Umbilical cord (tissue), 2 donors: Measurements from ENCODE around the gene CDH13. TPM values are rescaled to one million over a fixed set of nuclear protein-coding genes. Genes with fewer than 3 reads are reported as not detected.

ENCODE experiments used
- DNase-seq: peaks from one replicate; pipeline ENCODE4 v3.0.0-alpha.2; 2015; ENCODE audit warnings: low spot score
- total RNA-seq: library from RNA; depleted of rRNA; stranded (reverse); fragments of >200 nt; gene quantifications from one replicate; pipeline ENCODE4 v1.2.3, GENCODE V29; 2014; ENCODE audit warnings: low replicate concordance; ENCODE audit not compliant: insufficient read depth

Gene CDH13
- total RNA-seq, 1 donor from 2014 or later: 6.7 TPM

DNA sequence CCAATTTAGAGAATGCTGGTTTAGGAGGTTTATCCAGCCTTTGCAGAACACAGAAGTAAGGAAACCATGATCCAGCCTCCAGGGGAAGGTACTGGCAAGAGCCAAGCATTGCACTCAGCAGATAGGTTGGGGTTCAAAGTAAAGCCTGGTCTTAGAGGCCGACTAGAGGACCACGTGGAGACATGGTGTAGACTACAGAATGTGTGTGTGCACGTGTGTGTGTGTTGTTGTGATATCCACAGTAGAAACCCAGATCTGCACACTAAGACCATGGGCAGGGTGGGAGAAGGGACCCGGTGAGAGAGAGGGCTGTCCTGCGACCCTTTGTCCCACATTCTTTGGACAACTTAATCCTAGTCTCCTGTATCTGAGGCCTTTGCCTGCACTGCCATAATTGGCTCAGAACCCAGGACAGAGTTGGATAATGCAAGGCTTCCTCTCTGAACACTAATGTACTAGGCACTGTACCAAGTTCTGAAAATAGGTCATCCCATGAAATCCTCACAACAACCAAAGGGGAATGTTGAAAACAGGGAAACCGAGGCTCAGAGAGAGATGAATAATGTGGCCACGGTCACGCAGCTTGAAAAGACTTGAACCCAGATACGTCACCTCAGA lies 855.9 kb downstream of the CDH13 start:
- DNase-seq: no peak

DNA sequence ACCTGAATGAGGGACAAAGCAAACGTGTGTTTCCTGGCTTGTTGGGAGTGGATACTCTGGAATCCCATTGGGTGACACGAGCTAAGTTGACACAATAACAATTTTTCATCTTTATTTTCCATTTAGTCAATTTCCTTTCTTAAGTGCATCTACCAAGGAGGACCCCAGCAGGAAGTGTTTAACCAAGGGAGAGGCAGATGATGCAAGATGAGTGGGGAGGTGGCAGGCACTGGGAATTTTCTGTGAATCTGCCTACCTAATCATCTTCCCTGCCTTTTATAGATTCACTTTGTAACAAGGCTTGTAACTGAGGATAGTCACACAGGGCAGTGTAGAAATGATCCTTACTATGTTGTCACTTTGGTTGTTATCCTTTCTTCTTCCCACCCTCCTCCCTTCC lies 863.3 kb downstream of the CDH13 start:
- DNase-seq: no peak

DNA sequence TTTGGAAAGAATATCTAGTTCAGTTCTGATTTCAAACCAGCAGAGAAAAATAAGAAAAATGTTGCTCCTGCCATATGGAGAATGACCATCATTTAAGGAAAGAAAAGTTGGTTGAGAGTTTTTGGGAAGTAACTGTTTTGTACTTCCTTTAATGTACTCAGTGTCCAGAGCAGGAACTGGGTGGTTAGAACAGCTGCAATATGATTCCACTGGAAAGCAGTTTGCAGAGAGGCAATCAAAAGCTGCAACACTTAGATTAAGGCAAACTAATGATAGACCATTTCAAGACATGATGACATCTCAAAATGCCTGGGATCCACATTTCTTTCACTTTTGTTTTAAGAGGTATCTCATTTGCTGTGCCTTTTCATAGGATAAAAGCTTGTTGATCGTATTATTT lies 867.7 kb downstream of the CDH13 start:
- no peak for DNase-seq

DNA sequence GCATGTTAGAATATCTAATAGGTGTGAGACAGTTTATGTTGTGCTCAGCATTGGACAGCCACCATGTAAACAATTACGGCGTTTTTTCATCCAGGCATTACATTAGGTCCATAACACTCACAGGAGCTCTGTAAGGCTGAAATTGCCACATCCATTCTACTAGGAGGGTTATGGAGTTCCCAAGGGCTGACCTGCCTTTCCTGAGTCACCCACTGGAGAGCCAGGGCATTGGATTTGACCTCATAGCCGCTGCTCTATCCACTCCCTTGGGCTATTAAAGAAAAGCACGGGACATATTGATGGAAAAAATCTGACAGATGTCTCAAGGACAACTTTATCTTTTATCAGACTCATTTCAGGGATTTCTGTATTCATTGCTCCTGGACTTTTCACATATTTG lies 874.7 kb downstream of the CDH13 start:
- DNase-seq: no peak

DNA sequence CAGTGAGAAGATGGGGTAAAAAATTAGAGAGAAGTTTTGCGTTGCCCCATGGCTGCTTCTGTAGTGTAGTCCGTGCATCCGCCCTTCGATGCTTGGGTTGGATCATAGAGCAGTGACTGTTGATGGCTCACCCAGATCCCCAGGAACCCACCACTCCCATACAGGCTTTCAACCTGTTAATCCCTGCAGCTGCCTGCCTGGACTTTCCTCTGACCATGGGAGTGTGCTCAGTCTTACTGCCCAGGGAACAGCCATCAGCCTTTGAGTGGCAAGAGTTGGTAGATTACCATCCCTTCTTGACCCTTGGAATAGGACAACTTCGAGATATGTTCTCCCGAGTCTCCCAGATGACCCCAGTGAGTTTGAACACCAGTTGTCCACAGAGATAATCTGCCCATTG lies 881.5 kb downstream of the CDH13 start:
- DNase-seq: no peak

DNA sequence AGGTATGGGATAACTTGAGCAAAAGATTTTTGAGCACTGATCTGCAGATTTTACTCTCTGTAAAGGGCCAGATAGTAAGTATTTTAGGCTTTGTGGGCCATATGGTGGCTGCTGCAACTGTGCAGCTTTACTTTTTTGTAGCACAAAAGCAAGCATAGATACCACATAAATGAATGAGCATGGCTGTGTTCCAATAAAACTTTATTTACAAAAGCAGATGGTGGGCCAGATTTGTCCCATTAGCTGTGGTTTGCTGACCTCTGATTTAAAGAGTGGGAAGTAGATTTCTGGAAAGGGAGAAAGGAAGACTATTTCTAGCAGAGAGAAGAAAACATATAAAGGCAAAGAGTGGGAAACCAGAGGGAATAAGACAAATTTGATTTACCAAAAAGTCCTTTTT lies 882.5 kb downstream of the CDH13 start:
- DNase-seq: no peak

DNA sequence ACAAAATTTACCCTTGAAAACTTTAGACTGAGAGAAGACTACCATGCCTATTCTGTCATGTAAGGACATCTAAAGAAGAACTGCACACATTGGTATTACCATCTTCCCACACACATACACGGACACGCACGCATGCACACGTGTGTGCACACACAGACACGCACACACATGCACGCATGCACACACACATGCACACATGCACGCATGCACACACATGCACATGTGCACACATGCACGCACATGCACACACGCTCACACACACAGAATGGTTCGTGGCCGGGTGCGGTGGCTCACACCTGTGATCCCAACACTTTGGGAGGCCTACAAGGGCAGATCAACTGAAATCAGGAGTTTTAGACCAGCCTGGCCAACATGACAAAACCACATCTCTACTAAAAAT lies 884.1 kb downstream of the CDH13 start:
- no peak for DNase-seq

DNA sequence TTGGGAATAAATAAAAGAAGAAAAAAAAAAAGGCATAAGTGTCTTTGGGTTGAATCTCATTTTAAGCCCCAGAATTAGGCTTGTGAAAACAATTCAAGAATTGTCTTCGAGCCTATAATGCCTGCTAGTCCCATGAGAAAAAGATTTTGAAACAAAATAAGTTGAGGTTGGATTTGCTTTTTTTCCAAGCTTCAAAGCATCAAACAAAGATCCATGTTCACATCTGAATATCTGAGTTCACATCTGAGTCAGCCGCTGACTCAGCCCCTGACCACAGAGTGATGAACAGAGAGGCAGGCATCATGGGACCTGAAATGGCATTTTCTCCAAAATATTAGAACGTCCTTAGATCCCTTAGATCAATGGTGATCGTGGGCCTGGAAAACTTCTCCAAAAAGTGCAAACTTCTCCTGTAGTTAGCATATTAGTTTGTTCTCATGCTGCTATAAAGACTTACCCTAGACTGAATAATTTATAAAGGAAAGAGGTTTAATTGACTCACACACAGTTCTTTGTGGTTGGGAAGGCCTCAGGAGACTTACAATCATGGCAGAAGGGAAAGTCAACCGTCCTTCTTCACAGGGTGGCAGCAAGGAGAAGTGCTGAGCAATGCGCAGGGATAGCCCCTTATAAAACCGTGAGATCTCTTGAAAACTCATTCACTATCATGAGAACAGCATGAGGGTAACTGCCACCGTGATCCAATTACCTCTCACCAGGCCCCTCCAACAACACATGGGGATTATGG lies 886.4 kb downstream of the CDH13 start:
- no peak for DNase-seq

DNA sequence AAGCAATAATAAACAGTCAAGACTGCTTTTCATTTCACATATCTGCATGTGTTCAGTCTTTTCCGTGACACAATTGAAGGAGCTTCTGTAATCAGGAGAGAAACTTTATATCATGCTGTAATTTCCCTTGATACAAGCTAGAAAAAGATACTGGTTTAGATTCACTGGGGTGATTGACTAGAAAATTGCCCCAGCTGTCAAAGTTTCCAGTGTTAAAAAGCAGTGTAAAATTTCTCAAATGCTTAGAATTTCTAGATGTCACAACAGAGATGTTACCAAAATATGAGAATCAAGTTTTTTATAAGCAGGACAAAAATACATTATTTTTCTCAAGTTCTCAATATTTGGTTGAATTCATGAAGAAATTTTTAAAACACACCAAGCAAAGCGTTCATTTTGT lies 888.6 kb downstream of the CDH13 start:
- no peak for DNase-seq

DNA sequence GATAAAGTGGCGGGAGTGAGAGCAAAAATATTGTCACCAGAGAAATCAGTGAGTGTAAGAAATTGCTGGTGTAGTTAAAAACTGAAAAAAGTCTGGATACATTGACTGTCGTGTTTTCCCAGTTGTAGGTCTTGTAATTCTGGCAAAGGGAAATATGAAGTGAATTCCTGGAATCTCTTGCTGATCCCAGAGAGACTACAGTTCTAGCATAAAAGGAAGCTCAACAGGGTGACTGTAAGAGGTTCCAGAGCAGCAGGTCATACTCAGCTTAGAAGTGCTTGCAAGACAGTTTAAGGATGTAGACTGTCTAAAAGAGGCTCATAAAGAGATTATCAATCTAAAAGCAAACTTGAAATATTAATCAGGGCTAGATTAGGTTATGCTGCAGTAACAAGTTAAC lies 890.2 kb downstream of the CDH13 start:
- DNase-seq: no peak

DNA sequence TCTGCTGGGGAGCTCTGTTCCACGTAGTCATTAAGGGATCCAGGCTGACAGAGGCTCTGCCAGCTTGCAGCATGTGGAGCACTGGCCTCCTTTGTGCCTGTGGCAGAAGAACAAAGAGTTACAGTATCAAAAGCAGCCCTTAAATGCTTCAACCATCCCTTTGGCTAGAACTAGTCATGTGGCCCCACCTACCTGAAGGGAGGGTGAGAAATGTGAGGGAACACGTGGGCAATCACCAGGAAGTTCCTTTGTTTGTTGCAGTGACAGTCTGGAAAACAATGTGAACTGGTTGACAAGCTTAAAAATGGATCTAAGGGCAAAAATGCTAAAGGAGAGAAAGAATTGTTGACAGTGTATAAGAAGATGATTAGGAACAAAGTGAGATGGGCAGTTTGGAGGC lies 890.6 kb downstream of the CDH13 start:
- DNase-seq: no peak

DNA sequence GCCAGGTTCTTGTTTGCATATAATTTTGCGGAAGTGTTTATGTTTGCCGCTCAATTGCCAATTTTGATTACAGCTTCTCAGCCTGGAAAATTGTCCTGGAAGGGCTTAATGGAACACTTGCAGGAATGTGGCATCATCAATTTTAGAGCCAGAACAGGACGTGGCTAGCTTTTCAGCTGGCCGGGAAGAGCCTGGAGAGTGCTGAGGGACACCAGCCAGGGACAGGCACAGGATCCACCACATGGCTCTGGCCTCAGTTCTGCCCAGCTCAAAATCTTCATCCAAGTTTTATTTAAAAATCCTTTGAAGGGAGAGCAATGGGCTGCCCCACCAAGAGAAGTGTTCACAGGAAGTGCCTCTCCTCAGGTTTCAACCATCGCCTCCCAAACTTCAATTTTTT lies 893.8 kb downstream of the CDH13 start:
- no peak for DNase-seq

DNA sequence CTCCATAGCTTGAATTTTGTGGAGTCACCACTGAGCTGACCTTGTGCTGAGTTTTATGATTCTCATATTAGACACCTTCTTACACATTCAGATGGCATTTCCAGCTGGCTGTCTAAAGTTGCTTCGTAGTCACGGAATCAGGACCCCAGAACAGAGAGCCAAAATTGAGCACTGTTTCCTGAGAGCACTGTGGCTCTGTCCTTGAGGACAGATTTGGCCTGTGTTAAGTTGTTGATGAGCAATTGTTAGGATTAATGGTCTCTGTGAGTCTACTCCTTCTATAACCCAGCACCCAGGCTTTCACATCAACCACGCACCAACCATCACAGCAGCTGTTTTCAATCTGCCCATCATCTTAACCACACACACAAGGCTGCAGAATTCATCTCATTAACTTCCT lies 903.5 kb downstream of the CDH13 start:
- no peak for DNase-seq

DNA sequence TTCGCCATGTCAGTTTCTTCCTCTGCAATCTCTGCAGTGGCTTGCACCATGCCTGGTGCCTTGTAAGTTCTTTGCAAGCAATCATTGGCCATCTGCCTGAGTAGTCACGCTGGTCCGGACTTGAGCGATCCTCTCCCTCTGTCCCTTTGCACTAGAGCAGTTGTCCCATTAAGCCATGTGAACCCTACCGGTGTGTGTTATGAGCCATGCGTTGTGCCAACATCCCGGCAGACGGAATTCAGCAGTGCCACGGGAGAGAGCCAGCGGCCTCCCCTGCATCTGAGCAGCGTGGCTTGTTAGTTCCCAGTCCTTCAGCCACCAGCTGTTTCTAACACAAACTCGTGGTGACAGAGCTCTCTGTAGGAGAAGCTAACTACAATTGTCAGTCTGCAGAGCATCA lies 905.9 kb downstream of the CDH13 start:
- no peak for DNase-seq

DNA sequence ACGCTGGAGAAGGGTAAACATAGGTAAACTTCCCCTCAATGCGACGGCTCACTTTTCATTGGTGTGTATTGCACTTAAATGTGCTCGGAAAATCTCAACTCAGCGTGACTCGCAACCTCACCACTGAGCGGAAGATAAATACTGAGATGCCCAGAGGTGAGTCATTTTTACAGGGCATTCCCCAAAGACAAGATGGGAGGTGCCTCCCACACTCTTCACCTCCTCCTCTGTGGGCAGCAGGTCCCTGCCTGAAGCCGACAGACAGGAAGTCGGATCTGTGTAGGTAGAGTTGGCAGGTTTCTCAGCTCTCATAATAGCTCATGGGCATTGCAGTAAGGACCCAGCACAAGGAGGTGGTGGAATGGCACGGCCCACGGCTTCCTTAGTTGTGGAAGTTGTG lies 906.4 kb downstream of the CDH13 start:
- DNase-seq: no peak

DNA sequence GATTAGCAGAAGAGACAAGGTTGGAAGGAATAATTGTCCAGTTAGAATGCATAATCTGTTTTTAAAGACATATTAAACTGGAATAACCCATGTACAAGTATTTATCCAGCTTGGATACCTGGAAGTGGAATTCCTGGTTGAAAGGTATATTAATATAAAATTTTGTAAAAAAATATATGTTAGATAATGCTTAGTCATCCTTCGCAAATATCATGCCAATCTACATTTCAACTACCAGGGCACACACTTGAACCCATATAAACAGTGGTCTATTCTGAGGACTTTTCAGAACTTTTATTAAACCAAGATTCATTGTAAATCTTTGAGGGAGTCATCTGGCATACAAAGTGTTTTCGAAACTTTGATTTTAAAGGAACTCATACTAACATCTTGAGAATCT lies 911.9 kb downstream of the CDH13 start:
- no peak for DNase-seq

DNA sequence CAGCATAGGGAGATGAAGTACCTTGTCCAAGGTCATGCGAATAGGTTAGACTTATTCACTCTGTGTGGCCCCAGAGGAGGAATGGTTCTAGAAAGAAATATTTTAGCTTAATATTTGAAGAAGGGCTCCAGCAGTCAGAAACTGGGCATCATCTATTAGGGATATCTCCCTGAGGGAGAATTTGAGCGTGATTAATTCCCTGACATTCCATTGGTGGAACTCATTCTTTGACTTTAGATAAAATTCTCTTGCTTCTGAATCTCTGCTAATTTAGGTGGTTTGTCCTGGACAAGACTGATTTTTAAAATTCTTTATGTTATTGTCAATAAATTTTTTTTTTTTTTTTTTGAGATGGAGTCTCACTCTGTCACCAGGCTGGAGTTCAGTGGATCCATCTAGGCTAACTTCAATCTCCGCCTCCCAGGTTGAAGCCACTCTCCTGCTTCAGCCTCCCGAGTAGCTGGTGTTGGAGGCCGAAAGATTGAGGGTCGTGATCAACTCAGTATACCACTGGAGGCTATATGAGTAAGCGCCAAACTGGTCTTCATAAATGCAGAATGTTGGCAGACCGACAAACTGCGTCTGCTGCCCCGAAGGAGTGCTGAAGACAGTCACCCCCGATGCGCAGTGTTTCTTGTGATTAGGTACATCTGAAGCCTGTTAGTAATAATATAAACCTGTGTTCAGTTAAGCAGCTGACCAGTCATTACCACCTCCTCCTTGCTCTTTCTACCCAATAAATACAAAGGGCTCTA lies 913.1 kb downstream of the CDH13 start:
- no peak for DNase-seq

DNA sequence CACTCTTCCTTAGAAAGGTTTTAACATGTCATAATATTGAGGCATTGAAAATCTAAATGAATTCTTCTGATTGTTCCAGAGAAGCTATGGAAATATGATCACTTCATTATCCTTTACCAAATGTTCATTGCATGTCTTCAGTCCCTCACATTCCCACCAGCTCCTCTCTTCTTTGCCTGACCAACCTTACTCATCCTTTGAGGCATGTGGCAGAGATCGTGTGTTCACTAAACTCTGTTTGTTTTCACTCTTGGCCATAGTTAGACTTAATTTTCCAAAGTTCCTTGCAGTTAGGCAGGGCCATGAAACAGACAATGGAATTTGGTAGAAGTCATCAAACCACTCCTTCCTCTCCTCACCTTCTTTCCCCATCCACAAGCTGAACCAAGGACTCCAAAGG lies 914.5 kb downstream of the CDH13 start:
- no peak for DNase-seq

DNA sequence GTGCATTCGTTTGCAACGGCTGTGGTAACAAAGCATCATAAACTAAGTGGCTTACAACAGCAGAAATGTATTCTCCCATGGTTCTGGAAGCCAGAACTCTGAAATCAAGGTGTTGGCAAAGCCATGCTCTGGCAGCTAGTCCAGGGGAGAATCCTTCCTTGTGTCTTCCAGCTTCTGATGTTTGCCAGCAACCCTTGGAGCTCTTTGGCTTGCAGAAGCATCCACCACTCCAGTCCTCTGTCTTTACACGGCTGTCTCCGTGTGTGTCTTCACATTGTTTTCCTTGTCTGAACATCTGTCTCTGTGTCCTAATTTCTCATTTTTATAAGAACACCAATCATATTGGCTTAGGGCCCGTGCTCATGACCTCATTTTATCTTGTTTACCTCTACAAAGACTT lies 915.7 kb downstream of the CDH13 start:
- DNase-seq: no peak

DNA sequence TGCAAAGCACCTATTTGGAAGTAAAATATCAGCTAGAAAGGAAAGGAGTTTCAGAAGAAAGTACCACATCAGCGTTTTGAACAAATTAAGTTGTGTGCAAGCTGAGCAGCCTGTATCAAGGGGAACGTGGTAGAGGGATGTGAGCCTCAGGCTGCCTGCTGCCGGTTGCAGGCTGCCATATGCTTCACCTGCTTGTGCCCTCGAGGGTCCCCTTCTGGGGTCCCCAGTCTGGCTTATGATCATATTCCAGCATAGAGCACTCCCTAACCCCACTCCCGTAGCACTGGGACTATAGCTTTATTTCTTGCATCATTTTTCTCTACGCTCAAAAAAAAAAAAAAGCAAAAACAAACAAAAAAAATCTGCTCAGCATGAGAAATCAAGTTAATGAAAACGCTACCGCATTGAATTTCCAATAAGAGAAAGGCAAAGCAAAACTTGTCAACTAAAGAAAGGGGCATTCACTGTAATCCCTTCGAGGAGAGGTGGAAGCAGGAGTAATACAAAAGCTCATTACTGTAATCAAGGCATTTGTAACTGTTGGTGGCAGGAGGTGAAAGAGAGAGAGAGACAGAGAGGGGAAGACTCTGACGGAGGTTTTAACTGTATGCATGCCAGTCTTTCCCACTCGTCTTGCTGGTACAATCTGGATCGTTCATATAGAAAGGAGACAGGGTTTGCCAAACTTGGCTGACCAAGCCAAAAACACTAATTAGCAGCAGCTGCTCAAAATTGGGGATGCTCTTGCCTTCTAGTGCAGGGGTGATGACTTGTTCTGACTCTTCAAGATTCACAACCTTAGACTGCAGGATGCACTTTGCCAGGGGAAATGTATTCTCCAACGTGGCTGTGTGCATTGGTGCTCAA lies 922.8 kb downstream of the CDH13 start:
- DNase-seq: no peak

DNA sequence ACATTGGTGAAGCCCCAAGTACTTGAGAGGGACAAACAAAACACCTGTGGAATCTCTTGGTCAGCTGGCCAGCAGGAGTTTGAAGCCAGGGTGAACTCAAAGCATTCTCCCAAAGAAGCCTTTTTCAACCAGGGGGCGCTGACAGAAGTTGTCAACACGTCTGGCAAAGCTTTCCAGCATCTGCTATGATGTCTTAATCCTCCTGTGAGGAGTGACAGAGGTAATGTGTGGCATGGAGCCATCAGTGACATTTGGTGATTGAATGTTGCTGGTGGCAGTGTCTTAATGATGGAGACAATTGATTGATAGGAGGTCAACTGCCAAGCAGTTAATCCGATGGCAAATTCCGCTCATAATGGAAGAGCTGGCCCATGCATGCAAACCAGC lies 923.4 kb downstream of the CDH13 start:
- DNase-seq: no peak

DNA sequence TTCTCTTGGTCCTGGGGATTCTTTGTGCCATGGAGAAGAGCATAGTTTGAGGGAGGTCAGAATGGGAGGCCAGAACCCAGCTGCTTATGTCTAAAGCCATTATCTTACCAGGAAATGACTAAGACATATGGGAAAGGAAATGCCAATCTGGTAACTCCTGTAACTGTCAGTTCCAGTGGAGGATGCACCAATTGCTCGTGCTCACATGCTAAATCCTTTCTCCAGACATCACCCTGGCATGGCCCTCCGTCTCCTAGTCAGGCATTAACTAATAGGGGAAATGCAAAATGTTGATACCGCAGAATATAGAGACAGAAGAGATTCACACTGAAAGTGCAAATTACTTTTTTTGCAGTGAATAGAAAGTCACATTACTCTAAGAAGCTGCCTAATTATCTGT lies 925.5 kb downstream of the CDH13 start:
- DNase-seq: no peak
